Activated naive CD8-positive, alpha-beta T cell treated with anti-CD3 and anti-CD28 coated beads, Interleukin-2, amount 50 U/mL, for 24 hours (primary cell): Measurements from ENCODE around the gene ACER3.
"Not testable (repeated sequence)": the region's sequence is repeated elsewhere in the genome, so short reads cannot be mapped to it uniquely, and the experiment has no call there.

Source experiments
- ATAC-seq: fragments of 150-1000 bp; cut with Tn5 transposase; one replicate; pipeline ENCODE4 v1.10.0; 2021
- DNase-seq: peaks from one replicate; pipeline ENCODE4 v3.0.0; 2021
- H3K27ac Mint-ChIP-seq: one replicate; pipeline ENCODE4 v1.8.0; 2021; ENCODE audit warnings: mild to moderate bottlenecking, mixed read lengths
- H3K27me3 Mint-ChIP-seq: one replicate; pipeline ENCODE4 v1.8.0; 2021; ENCODE audit warnings: mixed read lengths
- H3K36me3 Mint-ChIP-seq: one replicate; pipeline ENCODE4 v1.8.0; 2021; ENCODE audit warnings: low read depth, mixed read lengths
- H3K4me1 Mint-ChIP-seq: one replicate; pipeline ENCODE4 v1.8.0; 2021; ENCODE audit warnings: mixed read lengths
- H3K4me3 Mint-ChIP-seq: one replicate; pipeline ENCODE4 v1.8.0; 2021; ENCODE audit warnings: mild to moderate bottlenecking, moderate library complexity, mixed read lengths
- H3K9me3 Mint-ChIP-seq: one replicate; pipeline ENCODE4 v1.8.0; 2021; ENCODE audit warnings: mixed read lengths

ACER3 gene

DNA sequence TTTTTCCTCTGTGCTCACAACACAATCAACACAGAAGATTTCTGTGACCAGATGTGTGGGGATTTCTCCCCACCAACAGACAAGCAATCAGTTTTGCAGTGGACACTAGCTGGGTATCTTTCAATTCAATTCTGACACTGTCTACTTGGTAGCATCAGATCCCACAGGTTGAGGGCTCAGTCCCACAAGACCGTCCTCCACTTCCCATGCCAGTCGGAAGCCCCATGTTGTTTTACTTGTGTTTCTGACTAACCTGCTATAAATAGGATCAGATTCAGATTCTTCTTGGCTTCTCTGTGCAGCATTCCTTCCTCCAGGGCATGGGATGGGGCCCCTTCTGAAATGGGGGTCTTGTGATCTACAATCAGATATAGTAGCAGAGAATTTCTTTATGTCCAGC is 19.6 kb downstream of the ACER3 start:
- DNase-seq (no peak), ATAC-seq (no peak)
- no peak overlapping the region for H3K27ac Mint-ChIP-seq
- H3K4me1 Mint-ChIP-seq: peaks cover 9% of the 10 kb centered on the region
- H3K27me3 Mint-ChIP-seq: no peaks in the 10 kb centered on the region
- H3K9me3 Mint-ChIP-seq: no peaks in the 10 kb centered on the region
- H3K36me3 Mint-ChIP-seq: peaks cover 8% of the 10 kb centered on the region
- no peak overlapping the region for H3K4me3 Mint-ChIP-seq

DNA sequence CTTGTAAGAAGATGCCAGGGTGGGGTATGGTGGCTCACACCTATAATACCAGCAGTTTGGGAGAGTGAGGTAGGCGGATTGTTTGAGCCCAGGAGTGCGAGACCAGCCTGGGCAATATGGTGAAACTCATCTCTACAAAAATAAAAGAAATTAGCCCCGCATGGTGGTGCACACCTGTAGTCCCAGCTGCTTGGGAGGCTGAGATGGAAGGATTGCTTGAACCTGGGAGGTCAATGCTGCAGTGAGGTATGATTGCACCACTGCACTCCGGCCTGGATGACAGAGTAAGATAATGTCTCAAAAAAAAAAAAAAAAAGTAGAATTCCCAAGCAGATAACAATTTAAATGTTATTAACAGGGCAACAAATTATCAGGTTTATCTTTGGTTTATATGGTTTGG is 20.2 kb downstream of the ACER3 start:
- Mint-ChIP-seq H3K36me3 (peaks cover 6% of the 10 kb centered on the region), H3K4me1 (peaks cover 16% of the 10 kb centered on the region), H3K4me3 (no peak overlapping the region), H3K27ac (no peak overlapping the region), H3K27me3 (no peaks in the 10 kb centered on the region), H3K9me3 (no peaks in the 10 kb centered on the region)
- ATAC-seq (no peak), DNase-seq (no peak)

- no peaks in the 10 kb centered on the region for H3K27me3 Mint-ChIP-seq
Measured at GRCh38 chr11:76885390-76886097, 24.8 kb downstream of the ACER3 start.

DNA sequence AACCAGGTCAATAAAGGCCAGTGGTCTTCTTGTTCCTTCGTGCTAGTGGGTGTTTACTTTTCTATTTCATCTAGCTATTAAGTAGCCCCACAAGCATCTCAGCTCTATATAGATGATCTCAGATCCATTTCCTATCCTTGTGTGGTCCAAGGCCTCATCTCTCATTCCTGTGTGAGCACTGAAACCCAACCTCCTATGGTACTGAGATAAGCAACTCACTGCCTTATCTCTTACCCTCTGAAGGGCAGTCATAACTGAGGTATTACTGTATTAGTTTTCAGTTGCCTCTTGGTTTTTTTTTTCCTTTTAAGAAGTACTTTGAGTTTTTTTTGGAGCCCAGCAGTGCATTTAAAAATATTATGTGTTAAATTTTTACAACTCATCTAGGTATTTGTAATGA is 28.3 kb downstream of the ACER3 start:
- H3K36me3 Mint-ChIP-seq: no peaks in the 10 kb centered on the region
- H3K4me3 Mint-ChIP-seq: no peak overlapping the region
- no peaks in the 10 kb centered on the region for H3K9me3 Mint-ChIP-seq
- H3K27me3 Mint-ChIP-seq: no peaks in the 10 kb centered on the region
- peaks cover 17% of the 10 kb centered on the region for H3K4me1 Mint-ChIP-seq
- no peak for DNase-seq
- no peak for ATAC-seq
- no peak overlapping the region for H3K27ac Mint-ChIP-seq

More at GRCh38 chr11:76885390-76886097, 24.8 kb downstream of the ACER3 start:
- Mint-ChIP-seq H3K4me1 (peaks cover 17% of the 10 kb centered on the region), H3K9me3 (no peaks in the 10 kb centered on the region), H3K27ac (no peak overlapping the region), H3K4me3 (no peak overlapping the region), H3K36me3 (peaks cover 3% of the 10 kb centered on the region)
- peak; percentile 75 for ATAC-seq
- peak; percentile 26 for DNase-seq

GRCh38 chr11:76889411-76889975 is 28.8 kb downstream of the ACER3 start:
- DNase-seq (no peak), ATAC-seq (no peak)
- H3K27me3 Mint-ChIP-seq: no peaks in the 10 kb centered on the region
- H3K27ac Mint-ChIP-seq: no peak overlapping the region
- no peak overlapping the region for H3K4me3 Mint-ChIP-seq
- no peaks in the 10 kb centered on the region for H3K36me3 Mint-ChIP-seq
- H3K9me3 Mint-ChIP-seq: no peaks in the 10 kb centered on the region
- H3K4me1 Mint-ChIP-seq: peaks cover 17% of the 10 kb centered on the region

- Mint-ChIP-seq H3K27me3 (no peaks in the 10 kb centered on the region), H3K4me3 (no peak overlapping the region), H3K27ac (no peak overlapping the region), H3K4me1 (peaks cover 13% of the 10 kb centered on the region), H3K9me3 (no peaks in the 10 kb centered on the region), H3K36me3 (no peaks in the 10 kb centered on the region)
- no peak for DNase-seq
- no peak for ATAC-seq
Measured at GRCh38 chr11:76890329-76890728, 29.6 kb downstream of the ACER3 start.

DNA sequence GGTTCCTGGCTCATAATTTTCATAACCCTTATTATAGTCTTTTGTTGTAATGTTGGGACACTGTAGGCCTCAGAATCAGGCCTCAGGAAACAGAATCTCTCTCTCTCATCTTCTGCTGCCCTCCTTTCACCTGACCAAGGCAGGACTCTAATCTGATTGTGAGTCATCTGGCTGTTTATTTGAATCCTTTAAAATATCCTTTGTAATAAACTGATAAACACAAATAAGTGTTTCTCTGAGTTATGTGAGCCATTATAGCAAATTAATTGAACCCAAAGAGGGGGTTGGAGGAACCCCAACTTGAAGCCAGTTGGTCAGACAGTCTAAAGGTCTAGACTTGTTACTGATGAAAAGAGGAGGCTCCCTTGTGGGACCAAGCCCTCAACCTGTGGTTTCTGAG is 30.6 kb downstream of the ACER3 start:
- H3K27me3 Mint-ChIP-seq: no peaks in the 10 kb centered on the region
- ATAC-seq (no peak), DNase-seq (no peak)
- no peaks in the 10 kb centered on the region for H3K36me3 Mint-ChIP-seq
- no peaks in the 10 kb centered on the region for H3K9me3 Mint-ChIP-seq
- peaks cover 5% of the 10 kb centered on the region for H3K4me1 Mint-ChIP-seq
- H3K27ac Mint-ChIP-seq: no peak overlapping the region
- no peak overlapping the region for H3K4me3 Mint-ChIP-seq

DNA sequence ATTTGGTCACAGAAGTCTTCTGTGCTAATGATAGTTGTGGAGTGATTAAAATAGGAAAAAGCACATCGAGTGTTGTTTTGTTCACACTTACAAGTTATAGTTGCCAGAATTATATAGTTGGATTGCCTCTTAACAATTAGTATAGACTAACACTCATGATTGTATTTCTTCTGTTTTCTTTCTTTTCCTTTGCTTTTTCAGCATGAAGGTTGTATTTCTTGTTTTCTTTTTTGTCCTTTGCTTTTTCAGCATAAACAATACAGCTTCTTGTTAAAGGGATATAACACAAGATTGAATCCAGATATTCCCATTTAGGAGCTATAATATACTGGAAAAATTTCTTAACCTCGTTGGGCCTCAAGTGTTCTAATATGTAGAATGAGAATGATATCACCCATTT is 31.1 kb downstream of the ACER3 start:
- peaks cover 4% of the 10 kb centered on the region for H3K4me1 Mint-ChIP-seq
- no peaks in the 10 kb centered on the region for H3K36me3 Mint-ChIP-seq
- ATAC-seq (no peak), DNase-seq (no peak)
- no peak overlapping the region for H3K4me3 Mint-ChIP-seq
- H3K9me3 Mint-ChIP-seq: no peaks in the 10 kb centered on the region
- no peaks in the 10 kb centered on the region for H3K27me3 Mint-ChIP-seq
- no peak overlapping the region for H3K27ac Mint-ChIP-seq

GRCh38 chr11:76892306-76892705 is 31.6 kb downstream of the ACER3 start:
- Mint-ChIP-seq H3K4me1 (peaks cover 4% of the 10 kb centered on the region), H3K36me3 (no peaks in the 10 kb centered on the region), H3K9me3 (no peaks in the 10 kb centered on the region), H3K27me3 (no peaks in the 10 kb centered on the region), H3K27ac (no peak overlapping the region), H3K4me3 (no peak overlapping the region)
- ATAC-seq: no peak
- no peak for DNase-seq

- ATAC-seq (no peak), DNase-seq (no peak)
- Mint-ChIP-seq H3K27me3 (no peaks in the 10 kb centered on the region), H3K9me3 (no peaks in the 10 kb centered on the region), H3K36me3 (peaks cover 4% of the 10 kb centered on the region), H3K4me3 (no peak overlapping the region), H3K4me1 (peaks cover 4% of the 10 kb centered on the region), H3K27ac (no peak overlapping the region)
Measured at GRCh38 chr11:76897233-76897632, 36.5 kb downstream of the ACER3 start.

GRCh38 chr11:76901144-76901543 is 40.4 kb downstream of the ACER3 start:
- DNase-seq: no peak
- Mint-ChIP-seq H3K27me3 (no peaks in the 10 kb centered on the region), H3K4me3 (no peak overlapping the region), H3K36me3 (peaks cover 4% of the 10 kb centered on the region), H3K27ac (no peak overlapping the region), H3K4me1 (no peaks in the 10 kb centered on the region), H3K9me3 (no peaks in the 10 kb centered on the region)
- ATAC-seq: no peak

DNA sequence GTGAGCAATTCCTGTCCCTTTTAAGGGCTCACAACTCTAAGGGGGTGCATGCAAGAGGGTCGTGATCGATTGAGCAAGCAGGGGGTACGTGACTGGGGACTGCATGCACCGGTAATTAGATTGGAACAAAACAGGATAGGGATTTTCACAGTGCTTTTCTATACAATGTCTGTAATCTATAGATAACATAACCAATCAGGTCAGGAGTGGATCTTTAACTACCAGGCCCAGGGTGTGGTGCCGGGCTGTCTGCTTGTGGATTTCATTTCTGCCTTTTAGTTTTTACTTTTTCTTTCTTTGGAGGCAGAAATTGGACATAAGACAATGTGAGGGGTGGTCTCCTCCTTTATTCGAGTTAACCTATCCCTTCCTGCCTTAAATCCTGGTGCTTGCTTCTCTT is 40.9 kb downstream of the ACER3 start:
- DNase-seq, H3K9me3 Mint-ChIP-seq, H3K36me3 Mint-ChIP-seq, H3K27me3 Mint-ChIP-seq, H3K4me1 Mint-ChIP-seq, ATAC-seq, H3K4me3 Mint-ChIP-seq, H3K27ac Mint-ChIP-seq: not testable (repeated sequence)

GRCh38 chr11:76902121-76903014 is 41.6 kb downstream of the ACER3 start:
- Mint-ChIP-seq H3K4me3 (no peak overlapping the region), H3K27ac (no peak overlapping the region), H3K36me3 (peaks cover 7% of the 10 kb centered on the region), H3K9me3 (no peaks in the 10 kb centered on the region), H3K4me1 (no peaks in the 10 kb centered on the region), H3K27me3 (no peaks in the 10 kb centered on the region)
- DNase-seq (no peak), ATAC-seq (no peak)

- ATAC-seq (no peak), DNase-seq (no peak)
- no peak overlapping the region for H3K27ac Mint-ChIP-seq
- H3K4me1 Mint-ChIP-seq: no peaks in the 10 kb centered on the region
- no peak overlapping the region for H3K4me3 Mint-ChIP-seq
- no peaks in the 10 kb centered on the region for H3K9me3 Mint-ChIP-seq
- peaks cover 5% of the 10 kb centered on the region for H3K36me3 Mint-ChIP-seq
- H3K27me3 Mint-ChIP-seq: no peaks in the 10 kb centered on the region
Measured at GRCh38 chr11:76903325-76903724, 42.6 kb downstream of the ACER3 start.
